Measurements from ENCODE around the gene PNCK.

Gene PNCK

DNA sequence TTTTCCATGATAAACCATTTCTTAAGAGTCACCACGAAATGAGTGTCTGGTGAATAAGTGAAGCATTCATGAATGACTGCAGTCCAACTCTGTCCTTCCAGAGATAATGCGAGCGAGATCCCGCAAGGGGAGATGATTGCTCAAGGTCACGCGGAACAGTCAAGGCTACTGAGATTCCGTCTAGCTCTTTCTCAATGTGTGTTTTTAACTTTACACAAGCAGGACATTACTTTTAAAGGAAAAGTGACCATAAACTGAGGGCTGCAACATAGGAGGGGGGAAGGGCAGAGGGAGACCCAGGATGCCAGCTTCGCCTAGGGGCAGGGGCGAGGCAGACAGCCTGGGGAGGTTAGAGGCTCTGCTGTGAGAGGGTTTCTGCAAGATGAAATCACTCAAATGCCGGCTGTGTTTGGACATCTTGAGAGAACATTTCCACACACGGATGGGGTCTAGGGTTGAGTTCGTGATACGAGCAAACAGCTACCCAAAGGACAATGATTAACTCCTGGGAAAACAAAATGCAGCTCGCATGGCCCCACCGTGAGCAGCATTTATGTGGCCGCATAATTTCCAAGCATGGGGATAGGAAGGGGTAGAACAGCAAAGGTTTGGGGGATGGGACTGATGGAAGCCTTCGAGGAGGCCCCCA is 50.8 kb downstream of the PNCK start:
- no peak for FAIRE-seq
- no peak for DNase-seq (ENCODE audit: insufficient read length, low spot score)
- TF ChIP-seq SPI1 (IDR thresholded peaks at IDR 0.05; ENCODE audit: low read depth, low read length): no peak
- TF ChIP-seq PAX5 (IDR thresholded peaks at IDR 0.05; ENCODE audit: insufficient read depth, low read length, severe bottlenecking): no peak

GRCh38 chrX:153621949-153622598 is 51.5 kb downstream of the PNCK start:
- DNase-seq (ENCODE audit: insufficient read length, low spot score) (no peak), FAIRE-seq (no peak)
- TF ChIP-seq POLR2A (IDR thresholded peaks at IDR 0.05; ENCODE audit: low read depth, low read length): no peak
- no peak for TF ChIP-seq SPI1 (IDR thresholded peaks at IDR 0.05; ENCODE audit: low read depth, low read length)
- no peak for TF ChIP-seq POU2F2 (IDR thresholded peaks at IDR 0.05; ENCODE audit: low read depth, low read length)
- no peak for TF ChIP-seq TAF1 (IDR thresholded peaks at IDR 0.05; ENCODE audit: low read depth, low read length)
- no peak for TF ChIP-seq POLR2AphosphoS5 (IDR thresholded peaks at IDR 0.05; ENCODE audit: low read depth, low read length)
- TF ChIP-seq PAX5 (IDR thresholded peaks at IDR 0.05; ENCODE audit: insufficient read depth, low read length, severe bottlenecking): no peak

- DNase-seq (ENCODE audit: insufficient read length, low spot score): no peak
- TF ChIP-seq POLR2AphosphoS5 (IDR thresholded peaks at IDR 0.05; ENCODE audit: low read depth, low read length): no peak
Measured at GRCh38 chrX:153620576-153620975, 53.0 kb downstream of the PNCK start.

More at GRCh38 chrX:153620576-153620975, 53.0 kb downstream of the PNCK start:
- FAIRE-seq: no peak
